GM18517 (cell line): ENCODE data around the gene OSBPL10.
"Not testable (repeated sequence)": the region's sequence is repeated elsewhere in the genome, so short reads cannot be mapped to it uniquely, and the experiment has no call there.

Source experiments
- ATAC-seq: cut with Tn5 transposase; IDR thresholded peaks from one replicate; pipeline ENCODE4 v1.9.1; 2021; ENCODE audit warnings: mild to moderate bottlenecking, moderate library complexity; ENCODE audit not compliant: unreplicated experiment

Gene OSBPL10

GRCh38 chr3:31783851-31784250, 197.2 kb downstream of the OSBPL10 start:
- ATAC-seq: not testable (repeated sequence)

DNA sequence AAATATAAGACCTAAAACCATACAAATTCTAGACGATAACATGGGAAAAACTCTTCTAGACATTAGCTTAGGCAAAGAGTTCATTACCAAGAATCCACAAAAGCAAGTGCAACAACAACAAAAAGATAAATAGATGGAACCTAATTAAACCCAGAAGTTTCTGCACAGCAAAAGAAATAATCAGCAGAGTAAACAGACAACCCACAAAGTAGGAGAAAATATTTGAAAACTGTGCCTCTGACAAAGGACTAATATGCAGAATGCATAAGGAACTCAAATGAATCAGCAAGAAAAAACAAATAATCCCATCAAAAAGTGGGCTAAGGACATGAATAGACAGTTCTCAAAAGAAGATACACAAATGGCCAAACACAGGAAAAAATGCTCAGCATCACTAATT, 198.8 kb downstream of the OSBPL10 start:
- not testable (repeated sequence) for ATAC-seq

DNA sequence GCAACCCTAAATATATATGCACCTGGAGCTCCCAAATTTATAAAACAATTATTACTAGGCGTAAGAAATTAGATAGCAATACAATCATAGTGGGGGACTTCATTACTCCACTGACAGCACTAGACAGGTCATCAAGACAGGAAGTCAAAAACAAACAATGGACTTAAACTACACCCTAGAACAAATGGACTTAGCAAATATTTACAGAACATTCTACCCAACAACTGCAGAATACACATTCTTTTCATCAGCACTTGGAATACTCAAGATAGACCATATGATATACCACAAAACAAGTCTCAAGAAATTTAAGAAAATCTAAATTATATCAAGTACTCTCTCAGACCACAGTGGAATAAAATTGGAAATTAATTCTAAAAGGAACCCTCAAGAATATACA, 201.5 kb downstream of the OSBPL10 start:
- ATAC-seq: no peak

DNA sequence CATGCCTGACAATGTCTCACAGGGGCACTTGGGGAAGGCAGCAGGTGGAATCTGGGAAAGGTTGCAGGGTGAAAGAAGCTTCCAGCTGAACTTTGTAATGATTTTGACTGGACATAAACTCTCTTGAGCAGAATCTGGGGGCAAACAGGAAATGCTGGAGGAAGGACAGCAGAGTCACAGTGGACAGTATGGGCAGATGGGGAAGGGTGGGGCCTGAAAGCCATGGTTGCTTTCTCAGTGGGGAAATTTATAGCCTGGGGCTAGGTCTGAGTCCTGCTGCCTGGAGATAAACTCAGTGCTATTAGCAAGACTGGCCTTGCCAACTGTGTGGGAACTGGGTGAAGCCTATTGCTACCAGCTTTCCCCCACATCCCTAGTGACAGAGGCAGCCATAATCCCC, 203.2 kb downstream of the OSBPL10 start:
- ATAC-seq: no peak

GRCh38 chr3:31777092-31777491, 204.0 kb downstream of the OSBPL10 start:
- ATAC-seq: no peak

DNA sequence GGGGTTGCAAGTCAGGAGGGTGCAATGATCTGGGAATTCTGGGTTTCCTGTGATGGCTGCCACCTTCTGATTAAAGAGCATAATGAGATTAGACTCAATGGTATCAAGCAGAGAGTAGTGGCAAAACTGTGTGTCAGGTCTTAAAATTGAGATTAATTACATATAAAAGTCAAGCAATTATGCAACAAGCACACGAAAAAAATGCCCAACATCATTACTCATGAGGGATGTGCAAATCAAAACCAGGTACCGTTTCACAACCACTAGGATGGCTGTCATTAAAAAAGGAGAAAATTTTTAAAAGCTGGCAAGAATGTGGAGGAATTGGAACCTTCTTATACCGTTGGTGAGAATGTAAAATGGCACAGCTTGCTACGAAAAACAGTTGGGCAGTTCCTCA, 205.0 kb downstream of the OSBPL10 start:
- no peak for ATAC-seq

GRCh38 chr3:31775383-31775782, 205.7 kb downstream of the OSBPL10 start:
- ATAC-seq: no peak

- ATAC-seq: no peak
Observed at GRCh38 chr3:31772758-31773473, 208.1 kb downstream of the OSBPL10 start.

GRCh38 chr3:31772272-31772671, 208.8 kb downstream of the OSBPL10 start:
- no peak for ATAC-seq

GRCh38 chr3:31770822-31771326, 210.2 kb downstream of the OSBPL10 start:
- ATAC-seq: no peak

- no peak for ATAC-seq
Observed at GRCh38 chr3:31768479-31769125, 212.5 kb downstream of the OSBPL10 start.

DNA sequence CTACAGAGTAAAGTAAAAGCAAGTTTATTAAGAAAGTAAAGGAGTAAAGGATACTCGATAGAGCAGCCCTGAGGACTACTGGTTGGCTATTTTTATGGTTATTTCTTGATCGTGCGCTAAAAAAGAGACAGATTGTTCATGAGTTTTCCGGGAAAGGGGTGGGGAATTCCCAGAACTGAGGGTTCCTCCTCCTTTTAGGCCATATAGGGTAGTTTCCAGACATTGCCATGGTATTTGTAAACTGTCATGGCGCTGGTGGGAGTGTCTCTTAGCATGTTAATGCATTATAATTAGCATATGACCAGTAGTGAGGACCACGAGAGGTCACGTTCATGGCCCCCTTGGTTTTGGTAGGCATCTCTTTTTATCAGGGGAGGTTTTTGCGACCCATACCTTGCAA, 213.1 kb downstream of the OSBPL10 start:
- ATAC-seq: no peak

GRCh38 chr3:31766669-31767068, 214.4 kb downstream of the OSBPL10 start:
- ATAC-seq: no peak

- ATAC-seq: no peak
Observed at GRCh38 chr3:31765871-31766270, 215.2 kb downstream of the OSBPL10 start.

DNA sequence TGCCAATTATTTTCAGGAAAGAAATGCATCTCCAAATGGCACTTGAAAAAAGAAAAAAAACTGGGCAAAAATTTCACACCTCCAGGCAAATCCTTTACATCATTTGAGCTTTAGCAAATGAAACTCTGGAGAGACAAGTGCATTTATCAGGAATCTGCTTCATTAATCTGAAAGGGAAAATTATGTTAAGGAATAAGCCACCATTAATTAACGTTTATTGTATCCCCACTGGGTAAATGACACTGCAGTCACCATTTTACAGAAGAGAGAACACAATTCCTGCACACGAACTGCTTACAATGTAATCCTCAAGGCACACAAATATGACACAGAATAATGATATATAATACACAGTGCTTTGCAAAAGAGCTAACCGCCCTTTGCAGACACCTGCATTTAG, 217.3 kb downstream of the OSBPL10 start:
- no peak for ATAC-seq

DNA sequence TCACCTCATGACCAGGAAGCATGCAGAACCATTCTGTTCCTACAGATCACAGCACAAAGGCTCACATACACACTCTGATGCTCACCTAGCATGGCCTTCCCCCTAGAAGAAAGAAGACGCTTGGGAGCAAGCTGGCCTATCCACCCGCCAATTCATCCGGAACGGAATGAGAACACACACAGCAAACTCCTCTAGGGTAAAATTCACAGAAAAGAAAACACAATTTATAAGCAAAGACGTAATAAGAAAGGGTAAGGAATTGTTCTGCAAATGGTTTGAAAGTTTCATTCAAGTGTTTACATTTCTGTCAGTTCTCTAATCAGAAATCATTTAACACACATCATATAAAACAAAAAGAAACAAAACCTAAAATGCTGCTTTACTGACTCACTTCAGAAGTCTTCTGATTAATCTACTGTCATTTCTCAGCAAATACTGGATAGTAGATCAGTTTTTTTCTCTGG, 218.1 kb downstream of the OSBPL10 start:
- ATAC-seq: no peak

GRCh38 chr3:31762097-31762764, 218.8 kb downstream of the OSBPL10 start:
- ATAC-seq: no peak

GRCh38 chr3:31760654-31761053, 220.4 kb downstream of the OSBPL10 start:
- no peak for ATAC-seq

- ATAC-seq: no peak
Observed at GRCh38 chr3:31758322-31758965, 222.6 kb downstream of the OSBPL10 start.

GRCh38 chr3:31755926-31756658, 225.0 kb downstream of the OSBPL10 start:
- no peak for ATAC-seq
